NCI-H2029 treated with DMSO at 0.1 percent for 48 hours (cell line): Measurements from ENCODE around the gene DUSP2.

Source experiments
- DNase-seq: peaks from one replicate; lab custom pipeline; 2025; lab: John Stamatoyannopoulos, UW

DUSP2 gene

DNA sequence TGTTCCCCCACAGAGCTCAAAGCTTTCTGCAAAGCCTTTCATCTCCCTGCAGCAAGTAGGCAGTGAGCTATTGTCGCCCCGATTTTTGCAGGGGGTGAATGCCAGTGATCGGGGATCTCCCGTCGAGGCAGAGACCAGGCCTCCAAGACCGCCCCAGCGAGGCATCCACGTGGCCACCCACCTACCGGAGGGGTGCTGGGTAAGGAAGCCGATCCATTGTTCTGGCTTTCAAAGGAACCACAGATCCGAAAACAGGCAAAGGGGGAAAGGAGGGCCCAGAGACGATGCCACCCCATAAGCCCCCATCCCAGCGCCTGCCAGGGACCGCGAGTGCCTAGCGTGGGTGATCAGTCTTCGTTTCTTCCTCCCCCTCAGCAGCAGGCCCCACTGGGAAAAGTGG, 31.3 kb downstream of the DUSP2 start:
- DNase-seq = no peak

DNA sequence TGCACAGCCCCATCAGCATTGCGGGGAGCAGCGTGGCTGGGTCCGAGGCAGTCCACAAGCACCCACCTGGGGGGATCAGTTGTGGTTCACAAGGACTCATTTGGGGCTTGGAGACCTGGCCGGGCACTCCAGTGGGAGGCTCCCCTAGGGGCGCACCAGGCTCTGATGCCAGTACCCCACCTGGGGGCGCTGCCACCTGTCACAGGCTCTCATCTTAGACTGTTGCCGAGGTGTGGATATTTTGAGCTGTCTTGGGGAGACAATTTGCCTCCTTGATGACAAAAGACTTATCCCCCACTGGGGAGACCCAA, 31.9 kb downstream of the DUSP2 start:
- DNase-seq = no peak

GRCh38 chr2:96112501-96113366, 32.5 kb downstream of the DUSP2 start:
- no peak for DNase-seq

DNA sequence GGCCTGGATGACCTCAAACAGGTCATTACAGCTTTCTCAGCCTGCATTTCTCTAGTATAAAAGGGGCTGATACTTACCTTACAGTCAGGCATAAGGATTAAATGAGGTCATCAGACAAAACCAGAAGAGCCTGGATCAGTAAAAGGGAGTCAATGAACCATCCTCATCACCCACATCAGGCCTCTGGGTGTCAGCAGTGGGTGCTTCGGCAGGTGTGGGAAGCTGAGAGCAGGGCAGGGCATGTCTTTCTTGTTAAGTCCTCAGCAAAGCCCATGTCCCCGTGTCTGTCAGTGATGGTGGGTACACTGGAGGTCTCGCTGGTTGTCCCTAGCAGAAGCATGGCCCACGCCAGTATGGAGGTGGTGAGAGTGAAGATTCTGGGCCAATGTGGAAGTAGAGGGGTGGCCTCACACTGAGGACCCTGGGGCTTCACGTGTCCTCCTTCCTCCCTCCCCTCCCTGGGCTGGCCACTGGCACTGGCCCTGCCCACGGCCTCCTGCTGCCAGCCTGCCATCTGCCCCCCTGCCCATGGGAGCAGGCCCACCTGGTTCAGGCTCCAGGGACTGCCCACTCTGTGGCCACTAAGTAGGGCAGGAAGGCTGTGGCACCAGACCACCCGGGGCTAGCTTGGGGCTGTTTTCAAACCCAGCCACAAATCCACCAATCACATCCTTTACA, 33.3 kb downstream of the DUSP2 start:
- no peak for DNase-seq

GRCh38 chr2:96111257-96111640, 34.0 kb downstream of the DUSP2 start:
- DNase-seq = no peak

GRCh38 chr2:96110621-96111256, 34.5 kb downstream of the DUSP2 start:
- DNase-seq = no peak

DNA sequence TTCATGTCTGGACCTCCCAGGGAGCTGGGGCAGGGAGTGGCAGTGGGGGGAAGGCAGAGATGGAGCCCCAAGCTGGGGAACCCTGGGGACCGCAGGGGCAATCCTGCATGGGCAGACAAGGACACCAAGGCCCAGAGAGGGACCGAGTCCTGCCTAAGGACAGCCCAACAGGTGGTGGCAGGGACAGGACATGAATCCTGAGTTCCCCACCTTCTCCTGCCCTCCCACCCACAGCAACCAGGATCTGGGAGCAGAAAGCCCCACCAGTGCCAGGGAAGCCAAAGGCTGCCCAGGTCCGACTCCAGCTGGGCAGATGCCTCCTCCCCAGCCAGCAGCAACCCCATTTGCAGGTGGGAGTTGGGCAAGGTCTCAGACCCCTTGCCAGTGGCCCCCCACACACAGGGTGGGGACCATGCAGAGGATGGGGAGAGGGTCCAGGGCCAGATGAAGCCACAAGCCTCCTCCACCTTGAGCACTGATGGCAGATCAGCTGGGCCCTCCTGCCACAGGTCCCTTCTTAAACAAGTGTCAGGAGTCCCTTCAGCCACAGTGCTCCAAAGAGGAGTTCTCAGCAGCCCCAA, 35.2 kb downstream of the DUSP2 start:
- DNase-seq = no peak

- DNase-seq = no peak
Observed at GRCh38 chr2:96109361-96109680, 35.9 kb downstream of the DUSP2 start.

GRCh38 chr2:96108541-96109360, 36.5 kb downstream of the DUSP2 start:
- DNase-seq = no peak

DNA sequence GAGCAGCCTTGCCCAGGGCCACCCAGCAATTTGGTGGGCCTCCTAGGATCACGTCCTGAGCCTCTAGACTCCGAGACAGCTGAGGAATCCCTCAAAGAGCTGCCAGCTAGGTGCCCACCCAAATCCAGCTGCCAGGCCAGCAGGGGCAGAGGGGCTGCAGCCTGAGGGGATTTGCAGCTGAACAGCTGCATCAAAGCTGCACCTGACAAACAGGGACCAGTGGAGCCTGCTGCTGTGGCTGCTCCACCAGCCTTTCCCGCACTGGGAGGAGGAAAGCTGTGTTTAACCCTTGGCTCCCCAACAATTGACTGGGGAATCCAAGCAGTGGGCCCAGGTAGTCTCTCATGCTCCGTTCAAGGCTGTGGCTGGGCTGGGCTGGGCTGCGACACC, 37.1 kb downstream of the DUSP2 start:
- no peak for DNase-seq

GRCh38 chr2:96107708-96108065, 37.6 kb downstream of the DUSP2 start:
- DNase-seq = no peak

- no peak for DNase-seq
Observed at GRCh38 chr2:96106991-96107707, 38.1 kb downstream of the DUSP2 start.

DNA sequence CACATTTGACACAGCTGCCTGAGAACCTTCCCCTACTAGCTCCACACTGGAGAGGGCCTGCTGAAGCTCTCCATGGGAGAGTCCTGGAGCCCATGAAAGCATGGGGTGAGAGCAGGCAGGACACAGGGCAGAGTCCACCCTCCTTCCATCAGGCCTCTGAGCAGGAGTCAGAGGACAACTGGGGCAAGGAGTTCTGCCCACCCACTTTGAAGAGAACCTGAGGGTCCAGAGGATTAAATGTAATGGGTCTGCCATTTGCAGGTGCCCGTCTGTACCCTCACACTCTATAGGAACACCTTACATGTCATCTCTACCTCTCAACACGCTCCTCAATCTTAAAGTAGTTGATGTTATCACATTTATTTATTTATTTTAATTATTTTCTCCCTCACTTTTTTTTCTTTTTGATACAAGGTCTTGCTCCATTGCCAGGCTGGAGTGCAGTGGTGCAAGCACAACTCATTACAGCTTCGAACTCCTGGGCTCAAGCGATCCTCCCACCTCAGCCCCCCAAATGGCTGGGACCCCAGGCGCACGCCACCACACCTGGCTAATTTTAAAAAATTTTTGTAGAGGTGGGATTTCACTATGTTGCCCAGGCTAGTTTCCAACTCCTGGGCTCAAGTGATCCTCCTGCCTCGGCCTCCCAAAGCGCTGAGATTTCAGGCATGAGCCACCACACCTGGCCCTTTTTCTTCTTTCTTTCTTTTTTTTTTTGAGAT, 39.1 kb downstream of the DUSP2 start:
- DNase-seq = no peak

- DNase-seq = no peak
Observed at GRCh38 chr2:96105152-96105915, 39.9 kb downstream of the DUSP2 start.

DNA sequence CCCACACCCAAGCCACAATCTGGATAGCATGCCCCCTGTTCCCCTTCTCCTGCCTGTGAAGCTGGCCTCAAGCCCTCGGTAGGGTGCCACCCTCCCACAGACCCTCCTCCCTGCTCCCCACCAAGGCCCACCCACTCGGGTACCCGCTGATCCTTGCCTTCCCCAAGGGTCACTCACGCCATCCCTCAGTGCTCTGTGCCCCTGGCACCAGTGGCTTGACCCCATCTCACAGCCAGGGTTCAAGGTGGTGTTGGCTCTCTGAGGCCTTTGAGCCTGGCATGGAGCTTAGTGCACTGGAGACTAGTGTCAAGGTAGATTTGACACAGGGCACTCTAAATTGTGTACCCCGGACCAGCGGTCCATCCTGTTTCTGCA, 40.8 kb downstream of the DUSP2 start:
- DNase-seq = no peak

- DNase-seq = no peak
Observed at GRCh38 chr2:96103761-96104486, 41.3 kb downstream of the DUSP2 start.

DNA sequence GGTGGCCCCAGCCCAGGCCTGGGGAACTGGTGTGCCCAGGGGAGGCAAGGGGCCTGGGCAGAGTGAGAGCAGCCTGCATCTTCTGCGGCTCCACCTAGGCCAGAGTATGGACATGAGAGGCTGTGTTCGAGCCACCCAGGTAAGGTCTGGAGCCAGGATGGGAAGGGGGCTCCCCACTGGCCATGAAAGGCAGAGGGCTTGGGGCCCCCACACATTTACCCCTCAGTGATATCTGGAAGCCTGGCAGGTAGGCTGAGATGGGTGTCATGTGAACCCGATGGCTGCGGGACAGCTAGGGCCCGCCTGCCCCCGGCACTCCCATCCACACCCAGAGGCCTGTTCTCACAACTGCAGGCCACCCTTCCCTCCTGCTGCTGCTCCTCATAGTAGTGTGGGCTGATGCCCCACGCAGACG, 42.0 kb downstream of the DUSP2 start:
- DNase-seq = no peak

GRCh38 chr2:96102596-96103186, 42.5 kb downstream of the DUSP2 start:
- no peak for DNase-seq

DNA sequence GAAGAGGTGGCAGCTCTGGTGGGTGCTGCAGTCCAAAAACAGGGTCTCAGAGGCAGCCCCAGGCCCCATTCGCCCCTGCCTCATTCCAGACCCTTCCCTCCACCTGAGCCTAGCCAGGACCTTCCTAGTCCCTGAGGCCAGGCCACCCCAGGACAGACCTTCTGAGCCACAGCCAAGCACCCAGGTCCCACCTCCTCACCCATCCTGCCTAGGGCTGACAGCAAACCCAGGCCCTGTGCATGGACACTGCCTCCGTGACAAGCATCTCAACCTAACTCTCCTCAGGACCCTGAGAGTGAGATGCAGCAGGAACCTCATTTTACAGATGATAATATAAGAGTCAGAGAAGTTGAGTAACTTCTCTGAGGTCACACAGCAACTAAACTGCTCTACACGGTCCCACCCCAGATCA, 44.3 kb downstream of the DUSP2 start:
- no peak for DNase-seq
